ENCODE measurements around the gene RNF10. TPM values are rescaled to one million over a fixed set of nuclear protein-coding genes. Genes with fewer than 3 reads are reported as not detected.

RNF10 gene
- total and polyA plus RNA-seq, 2 of the 4 experiments (the other 2 are of a cell fraction) = 44.4 to 95.0 TPM

DNA sequence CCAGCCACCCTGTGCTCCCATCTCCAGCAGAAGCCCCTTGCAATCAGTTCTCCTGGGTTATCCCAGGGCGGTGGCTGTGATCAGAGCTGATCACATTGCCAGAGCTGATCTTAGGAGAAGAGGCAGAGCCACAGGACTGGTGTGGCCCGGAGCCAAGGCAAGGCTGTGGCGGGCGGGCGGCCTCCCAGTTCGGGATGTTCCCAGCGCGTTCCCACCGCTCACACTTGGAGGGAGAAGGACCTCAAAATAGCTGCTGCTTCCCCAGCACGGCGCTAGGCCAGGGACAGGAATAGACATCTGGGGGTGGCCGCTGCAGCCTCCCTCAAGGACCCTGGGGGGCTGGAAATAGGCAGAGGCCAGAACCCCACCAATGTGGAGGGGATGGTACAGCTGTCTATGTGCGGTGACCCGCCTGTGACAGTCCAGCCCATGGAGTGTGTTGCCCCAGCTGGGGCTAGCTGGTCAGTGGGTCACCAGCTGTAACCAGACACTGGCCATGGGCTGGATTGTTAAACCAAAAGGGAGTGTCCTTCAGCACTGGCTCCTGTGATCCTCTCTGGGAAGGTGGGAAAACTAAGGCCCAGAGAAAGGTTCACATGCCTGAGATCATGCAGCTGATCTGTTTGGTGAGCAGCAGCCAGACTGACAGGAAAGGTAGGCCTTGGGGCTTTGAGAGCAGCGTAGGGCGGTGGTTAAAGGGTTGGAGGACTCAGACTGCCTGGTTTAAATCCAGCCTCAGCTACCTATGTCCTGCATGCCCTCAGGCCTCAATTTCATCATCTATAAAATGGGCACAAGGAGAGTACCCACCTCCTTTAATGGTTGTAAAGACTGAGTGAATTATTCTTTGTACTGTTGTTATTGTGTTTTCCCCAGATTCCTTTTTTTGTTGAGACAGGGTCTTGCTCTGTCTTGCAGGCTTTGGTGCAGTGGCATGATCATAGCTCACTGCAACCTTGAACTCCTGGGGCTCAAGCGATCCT lies 55.1 kb downstream of the RNF10 start (continued):
- TF ChIP-seq SMC3 (IDR thresholded peaks at IDR 0.05; ENCODE audit: low read depth, low read length) = no peak

DNA sequence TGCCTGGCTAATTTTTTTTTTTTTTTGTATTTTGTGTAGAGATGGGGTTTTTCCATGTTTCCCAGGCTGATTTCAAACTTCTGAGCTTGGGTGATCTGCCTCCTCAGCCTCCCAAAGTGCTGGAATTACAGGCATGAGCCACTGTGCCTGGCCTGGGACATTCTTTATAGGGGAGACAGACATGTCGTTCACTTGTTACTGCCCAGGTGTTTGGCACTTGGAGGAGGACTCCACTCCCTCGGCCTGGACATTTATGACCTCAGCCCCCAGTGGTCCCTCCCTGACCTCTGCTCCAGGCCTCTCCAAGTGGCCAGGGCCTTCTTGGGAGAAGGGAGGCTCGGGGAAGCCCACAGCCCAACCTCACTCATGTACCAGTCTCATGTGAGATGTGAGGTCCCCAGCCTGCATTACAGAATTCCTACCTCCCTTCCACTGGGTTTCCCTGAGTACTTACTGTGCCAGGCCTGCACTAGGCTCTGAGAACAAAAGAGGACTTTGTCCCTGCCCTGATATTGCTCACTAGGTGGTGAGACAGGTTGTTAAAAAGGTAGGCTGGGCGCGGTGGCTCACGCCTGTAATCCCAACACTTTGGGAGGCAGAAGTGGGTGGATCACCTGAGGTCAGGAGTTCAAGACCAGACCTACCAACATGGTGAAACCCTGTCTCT lies 56.7 kb downstream of the RNF10 start:
- H3K9me3 ChIP-seq (ENCODE audit: control insufficient read depth, insufficient read depth, low read length) = no peaks in the 10 kb centered on the region
- no peaks in the 10 kb centered on the region for H3K9me1 ChIP-seq (ENCODE audit: insufficient read depth, low read length)
- H3K4me2 ChIP-seq (ENCODE audit: low read depth, low read length) = no peak overlapping the region
- H2BK120ac ChIP-seq (ENCODE audit: low read depth, low read length) = no peak overlapping the region
- no peak overlapping the region for H4K91ac ChIP-seq (ENCODE audit: insufficient read depth, low read depth, low read length)
- BruUV-seq (replicated peaks) = no TSS peak
- H4K20me1 ChIP-seq (ENCODE audit: insufficient read depth, low read length) = no peaks in the 10 kb centered on the region
- no peak overlapping the region for H3K4ac ChIP-seq (ENCODE audit: low read depth, low read length)
- H3K27ac ChIP-seq (ENCODE audit: insufficient read depth, low read length) = no peak overlapping the region
- in situ Hi-C loops (cut with MboI; ENCODE audit: low sequenced_read_pairs) = no loop called here
- no peak overlapping the region for H3K14ac ChIP-seq (replicated peaks; ENCODE audit: low read depth, low read length)
- no peak overlapping the region for H3K9ac ChIP-seq (ENCODE audit: low read depth, low read length)
- H3K4me1 ChIP-seq (ENCODE audit: control insufficient read depth, insufficient read depth, low read length) = no peaks in the 10 kb centered on the region
- H2AFZ ChIP-seq (replicated peaks; ENCODE audit: low read length, poor library complexity) = no peak overlapping the region
- CTCF ChIA-PET = no interaction called here
- H2BK5ac ChIP-seq (ENCODE audit: low read depth, low read length, poor library complexity, severe bottlenecking) = no peak overlapping the region
- H2BK20ac ChIP-seq (ENCODE audit: low read depth, low read length) = no peak overlapping the region
- H3K79me1 ChIP-seq (ENCODE audit: low read depth in 1 of 2, low read length in 2 of 2) = no peaks in the 10 kb centered on the region
- ATAC-seq (ENCODE audit: low read depth) (no peak), DNase-seq (no peak)
- H4K5ac ChIP-seq (ENCODE audit: low read depth, low read length) = no peak overlapping the region
- POLR2A ChIA-PET (ENCODE audit: unreplicated experiment) = no interaction called here
- H2AK5ac ChIP-seq (ENCODE audit: low read depth, low read length) = no peak overlapping the region
- no peak overlapping the region for H2BK15ac ChIP-seq (ENCODE audit: low read depth, low read length)
- H3K27me3 ChIP-seq (ENCODE audit: control insufficient read depth, insufficient read depth, low read length) = peaks cover 37% of the 10 kb centered on the region
- no peak overlapping the region for H4K8ac ChIP-seq (ENCODE audit: low read depth in 2 of 2, low read length in 2 of 2)
- no peak overlapping the region for H3K56ac ChIP-seq (ENCODE audit: extremely low read depth, insufficient read depth, low read length)
- H3K36me3 ChIP-seq (ENCODE audit: control insufficient read depth, insufficient read depth, low read length) = no peaks in the 10 kb centered on the region
- WGBS, 2 experiments (ENCODE audit: extremely low coverage in 2 of 2, insufficient read length in 1 of 2) = no CpG with 5 or more reads among the region's 6 CpGs
- H3K23ac ChIP-seq (ENCODE audit: low read depth, low read length) = no peak overlapping the region
- H2AK9ac ChIP-seq (replicated peaks; ENCODE audit: low read depth, low read length, poor library complexity) = no peak overlapping the region
- no peak overlapping the region for H3K18ac ChIP-seq (ENCODE audit: low read depth, low read length)
- H3K4me3 ChIP-seq (ENCODE audit: insufficient read depth, low read depth, low read length) = no peak overlapping the region
- intact Hi-C loops (cut with micrococcal nuclease) = no loop called here
- dilution Hi-C loops (cut with HindIII; ENCODE audit: low sequenced_read_pairs, unreplicated experiment) = no loop called here
- TF ChIP-seq, protein P1, sequence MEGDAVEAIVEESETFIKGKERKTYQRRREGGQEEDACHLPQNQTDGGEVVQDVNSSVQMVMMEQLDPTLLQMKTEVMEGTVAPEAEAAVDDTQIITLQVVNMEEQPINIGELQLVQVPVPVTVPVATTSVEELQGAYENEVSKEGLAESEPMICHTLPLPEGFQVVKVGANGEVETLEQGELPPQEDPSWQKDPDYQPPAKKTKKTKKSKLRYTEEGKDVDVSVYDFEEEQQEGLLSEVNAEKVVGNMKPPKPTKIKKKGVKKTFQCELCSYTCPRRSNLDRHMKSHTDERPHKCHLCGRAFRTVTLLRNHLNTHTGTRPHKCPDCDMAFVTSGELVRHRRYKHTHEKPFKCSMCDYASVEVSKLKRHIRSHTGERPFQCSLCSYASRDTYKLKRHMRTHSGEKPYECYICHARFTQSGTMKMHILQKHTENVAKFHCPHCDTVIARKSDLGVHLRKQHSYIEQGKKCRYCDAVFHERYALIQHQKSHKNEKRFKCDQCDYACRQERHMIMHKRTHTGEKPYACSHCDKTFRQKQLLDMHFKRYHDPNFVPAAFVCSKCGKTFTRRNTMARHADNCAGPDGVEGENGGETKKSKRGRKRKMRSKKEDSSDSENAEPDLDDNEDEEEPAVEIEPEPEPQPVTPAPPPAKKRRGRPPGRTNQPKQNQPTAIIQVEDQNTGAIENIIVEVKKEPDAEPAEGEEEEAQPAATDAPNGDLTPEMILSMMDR (conservative IDR thresholded peaks at IDR 0.05; ENCODE audit: low read depth, low read length) = no peak
- TF ChIP-seq, protein P2, sequence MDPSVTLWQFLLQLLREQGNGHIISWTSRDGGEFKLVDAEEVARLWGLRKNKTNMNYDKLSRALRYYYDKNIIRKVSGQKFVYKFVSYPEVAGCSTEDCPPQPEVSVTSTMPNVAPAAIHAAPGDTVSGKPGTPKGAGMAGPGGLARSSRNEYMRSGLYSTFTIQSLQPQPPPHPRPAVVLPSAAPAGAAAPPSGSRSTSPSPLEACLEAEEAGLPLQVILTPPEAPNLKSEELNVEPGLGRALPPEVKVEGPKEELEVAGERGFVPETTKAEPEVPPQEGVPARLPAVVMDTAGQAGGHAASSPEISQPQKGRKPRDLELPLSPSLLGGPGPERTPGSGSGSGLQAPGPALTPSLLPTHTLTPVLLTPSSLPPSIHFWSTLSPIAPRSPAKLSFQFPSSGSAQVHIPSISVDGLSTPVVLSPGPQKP (IDR thresholded peaks at IDR 0.05; ENCODE audit: borderline replicate concordance, low read depth, low read length) = no peak
- TF ChIP-seq FOS (IDR thresholded peaks at IDR 0.05; ENCODE audit: low read depth, low read length) (no peak), MAFK (IDR thresholded peaks at IDR 0.05; ENCODE audit: low read depth, low read length) (no peak), NFE2L2 (IDR thresholded peaks at IDR 0.05; ENCODE audit: low read depth, low read length) (no peak), CEBPB (IDR thresholded peaks at IDR 0.05; ENCODE audit: low read depth, low read length) (no peak), SMC3 (IDR thresholded peaks at IDR 0.05; ENCODE audit: low read depth, low read length) (no peak), POLR2A (IDR thresholded peaks at IDR 0.05; ENCODE audit: low read depth, low read length) (no peak), RCOR1 (IDR thresholded peaks at IDR 0.05; ENCODE audit: insufficient replicate concordance, low read length) (no peak), RFX5 (IDR thresholded peaks at IDR 0.05; ENCODE audit: low read depth, low read length) (no peak)
- TF ChIP-seq, protein P3, sequence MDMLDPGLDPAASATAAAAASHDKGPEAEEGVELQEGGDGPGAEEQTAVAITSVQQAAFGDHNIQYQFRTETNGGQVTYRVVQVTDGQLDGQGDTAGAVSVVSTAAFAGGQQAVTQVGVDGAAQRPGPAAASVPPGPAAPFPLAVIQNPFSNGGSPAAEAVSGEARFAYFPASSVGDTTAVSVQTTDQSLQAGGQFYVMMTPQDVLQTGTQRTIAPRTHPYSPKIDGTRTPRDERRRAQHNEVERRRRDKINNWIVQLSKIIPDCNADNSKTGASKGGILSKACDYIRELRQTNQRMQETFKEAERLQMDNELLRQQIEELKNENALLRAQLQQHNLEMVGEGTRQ (IDR thresholded peaks at IDR 0.05; ENCODE audit: low read depth, low read length) = no peak

All from IMR-90 (cell line).